HepG2 (cell line): ENCODE data around the gene CHRM5. TPM values are rescaled to one million over a fixed set of nuclear protein-coding genes. Genes with fewer than 3 reads are reported as not detected.
"Not testable (repeated sequence)": the region's sequence is repeated elsewhere in the genome, so short reads cannot be mapped to it uniquely, and the experiment has no call there.

ENCODE experiments used
- ATAC-seq: fragments of 200-7000 bp; cut with Tn5 transposase; 3 replicates; pipeline ENCODE4 v1.9.1; 2020; ENCODE audit warnings: mild to moderate bottlenecking, moderate library complexity
- BruUV-seq: library from RNA; stranded (reverse); fragments of 400-500 nt; replicated peaks from 2 replicates; lab custom pipeline; 2021; lab: Mats Ljungman, UMichigan
- CTCF ChIA-PET: fragments of 300-600 bp; formaldehyde crosslinking; extraction: SDS; loops from one replicate; lab custom pipeline; 2021; ENCODE audit warnings: low total read pairs, inconsistent platforms, low intra/inter-chr PET ratio; lab: Yijun Ruan, JAX
- POLR2A ChIA-PET: fragments of 350-600 bp; sonication (Branson Sonifier 250); formaldehyde crosslinking; loops from one replicate; lab custom pipeline; 2020; ENCODE audit warnings: antibody characterized with exemption, inconsistent platforms; lab: Yijun Ruan, JAX
- DNase-seq: peaks from one replicate; pipeline ENCODE4 v3.0.0-alpha.2; 2015; ENCODE audit warnings: low spot score
- FAIRE-seq: peaks from 3 replicates; lab custom pipeline; 2011; peaks lifted over from hg19 to GRCh38; lab: Jason Lieb, UNC
- H2AFZ ChIP-seq: one replicate; pipeline ENCODE4 v1.6.1; 2011; ENCODE audit warnings: low read length, inconsistent platforms
- H3K27ac ChIP-seq: fragments of 300-600 bp; 3 replicates; pipeline ENCODE4 v1.8.0; 2011; ENCODE audit warnings: mixed run types, mild to moderate bottlenecking, mixed read lengths, low read length, inconsistent platforms; ENCODE audit not compliant: insufficient read depth; ENCODE audit errors: extremely low read length
- H3K27me3 ChIP-seq, 2 experiments: fragments of 200-600 bp in 1 of 2; 2 replicates in 1 of 2; 3 replicates in 1 of 2; pipeline versions ENCODE4 v1.6.0 to v1.8.0; 2011; ENCODE audit warnings: low read length in 2 of 2, mild to moderate bottlenecking in 2 of 2, moderate library complexity in 2 of 2, inconsistent platforms in 1 of 2; ENCODE audit not compliant: insufficient read depth in 2 of 2, control insufficient read depth in 1 of 2
- H3K36me3 ChIP-seq, 2 experiments: fragments of 200-600 bp in 1 of 2; replicated peaks in 1 of 2; 2 replicates in 1 of 2; 3 replicates in 1 of 2; pipeline versions ENCODE4 v1.5.1 to v1.8.0; 2011; ENCODE audit warnings: low read length in 2 of 2, inconsistent platforms in 1 of 2; ENCODE audit not compliant: insufficient read depth in 2 of 2, control insufficient read depth in 1 of 2
- H3K4me1 ChIP-seq: 2 replicates; pipeline ENCODE4 v1.5.1; 2012; ENCODE audit warnings: low read length, inconsistent platforms; ENCODE audit not compliant: insufficient read depth
- H3K4me2 ChIP-seq: 2 replicates; pipeline ENCODE4 v1.6.0; 2011; ENCODE audit warnings: low read depth, low read length, inconsistent platforms
- H3K4me3 ChIP-seq, 3 experiments: fragments of 200-600 bp in 1 of 3; sonication (generic), shearing (Covaris generic) in 1 of 3; replicated peaks in 1 of 3; 2 replicates each; pipeline ENCODE4 v1.5.1; 2011 to 2016; ENCODE audit warnings: low read length in 3 of 3, inconsistent platforms in 2 of 3, low read depth in 2 of 3, mild to moderate bottlenecking in 2 of 3, control low read depth in 1 of 3, mixed read lengths in 1 of 3; ENCODE audit not compliant: insufficient read depth in 1 of 3
- H3K79me2 ChIP-seq: one replicate; pipeline ENCODE4 v1.6.1; 2011; ENCODE audit warnings: low read length, inconsistent platforms; ENCODE audit not compliant: insufficient read depth
- H3K9ac ChIP-seq: 2 replicates; pipeline ENCODE4 v1.6.0; 2011; ENCODE audit warnings: mild to moderate bottlenecking, low read depth, low read length, inconsistent platforms; ENCODE audit not compliant: insufficient read depth
- H3K9me3 ChIP-seq: 2 replicates; pipeline ENCODE4 v1.5.1; 2012; ENCODE audit warnings: mild to moderate bottlenecking, low read length
- H4K20me1 ChIP-seq: 2 replicates; pipeline ENCODE4 v1.6.0; 2011; ENCODE audit warnings: inconsistent platforms, mild to moderate bottlenecking, low read length, moderate library complexity; ENCODE audit not compliant: insufficient read depth
- FOSL2 ChIP-seq: sonication (generic); formaldehyde crosslinking; IDR thresholded peaks from 2 replicates; pipeline ENCODE4 v1.4.0; 2020; ENCODE audit warnings: missing genetic modification reagents
- HDAC6 ChIP-seq: fragments of 200-600 bp; sonication (generic); IDR thresholded peaks from 2 replicates; pipeline ENCODE4 v1.7.0; 2017; ENCODE audit warnings: mild to moderate bottlenecking, antibody characterized with exemption, low read length, low read depth
- ISL2 ChIP-seq: sonication (generic); formaldehyde crosslinking; IDR thresholded peaks from 2 replicates; pipeline ENCODE4 v1.5.0; 2020; ENCODE audit warnings: missing genetic modification reagents
- NKX3-1 ChIP-seq: sonication (generic); formaldehyde crosslinking; IDR thresholded peaks from 2 replicates; pipeline ENCODE4 v1.5.0; 2020; ENCODE audit warnings: missing genetic modification reagents
- SIN3B ChIP-seq: fragments of 150-350 bp; IDR thresholded peaks from 2 replicates; pipeline ENCODE4 v1.6.1; 2014; ENCODE audit warnings: low read length
- SP140L ChIP-seq: sonication (generic); formaldehyde crosslinking; IDR thresholded peaks from 2 replicates; pipeline ENCODE4 v1.4.0; 2020; ENCODE audit warnings: missing genetic modification reagents, borderline replicate concordance
- ZNF503 ChIP-seq: sonication (generic); formaldehyde crosslinking; IDR thresholded peaks from 2 replicates; pipeline ENCODE4 v1.4.0; 2020; ENCODE audit warnings: missing genetic modification reagents
- ZNF781 ChIP-seq: sonication (generic); formaldehyde crosslinking; IDR thresholded peaks from 2 replicates; pipeline ENCODE4 v1.5.1; 2020; ENCODE audit warnings: borderline replicate concordance, mild to moderate bottlenecking, missing genetic modification reagents; ENCODE audit errors: not compliant biosample characterization
- WGBS: methylation state at CpG from one replicate; pipeline ENCODE4 v1.1.6; 2017; ENCODE audit warnings: low lambda C conversion rate; 5-methylcytosine and 5-hydroxymethylcytosine counted together
- in situ Hi-C: cut with HindIII; loops from 2 replicates; pipeline ENCODE4 v1.10.0; 2017; ENCODE audit warnings: low pct_unique_long_range_greater_than_20kb; ENCODE audit not compliant: extremely low pct_ligation_motif_present
- intact Hi-C: fragments of 100-400 bp; cut with micrococcal nuclease; formaldehyde crosslinking; loops from one replicate; pipeline ENCODE4 v1.10.0; 2022; ENCODE audit not compliant: unreplicated experiment
- polyA plus RNA-seq, 8 experiments: library from polyadenylated mRNA; depleted of rRNA in 3 of 8; stranded (reverse) in 7 of 8; unstranded in 1 of 8; fragments of >200 nt; fragmentation: Illumina TruSeq in 4 of 8; extraction: Trizol in 4 of 8; gene quantifications; 2 replicates each; pipeline versions ENCODE4 v1.2.1 to v1.2.3, GENCODE V29; 2011 to 2016; ENCODE audit warnings: low read depth in 4 of 8, missing spikeins in 1 of 8, mixed read lengths in 1 of 8; ENCODE audit not compliant: insufficient read depth in 1 of 8
- total RNA-seq, 5 experiments: library from RNA; depleted of rRNA; stranded (reverse); fragments of >200 nt; fragmentation: Illumina TruSeq; extraction: Trizol; gene quantifications; 2 replicates each; pipeline ENCODE4 v1.2.3, GENCODE V29; 2016; ENCODE audit warnings: low read depth in 1 of 5
- TF ChIP-seq, protein P1 (sequence below): sonication (generic); formaldehyde crosslinking; IDR thresholded peaks from 2 replicates; pipeline ENCODE4 v1.9.0; 2022; ENCODE audit warnings: missing genetic modification reagents, mild to moderate bottlenecking, borderline replicate concordance

CHRM5 gene
- total and polyA plus RNA-seq, 2 of the 13 experiments (the other 11 are each of a cell fraction or from before 2014, with no cell fraction given) = not detected

GRCh38 chr15:34049112-34049511 lies 80.8 kb downstream of the CHRM5 start:
- no peaks in the 10 kb centered on the region for H4K20me1 ChIP-seq
- TF ChIP-seq FOSL2 (0 out of 2 replicates have a peak, but pooled peaks have one; percentile 28), SIN3B (no peak), HDAC6 (no peak), ZNF503 (CRISPR knock-in tag) (no peak), ISL2 (CRISPR knock-in tag) (no peak), SP140L (CRISPR knock-in tag) (no peak), ZNF781 (CRISPR knock-in tag) (no peak), NKX3-1 (CRISPR knock-in tag) (no peak)
- TF ChIP-seq, protein P1, sequence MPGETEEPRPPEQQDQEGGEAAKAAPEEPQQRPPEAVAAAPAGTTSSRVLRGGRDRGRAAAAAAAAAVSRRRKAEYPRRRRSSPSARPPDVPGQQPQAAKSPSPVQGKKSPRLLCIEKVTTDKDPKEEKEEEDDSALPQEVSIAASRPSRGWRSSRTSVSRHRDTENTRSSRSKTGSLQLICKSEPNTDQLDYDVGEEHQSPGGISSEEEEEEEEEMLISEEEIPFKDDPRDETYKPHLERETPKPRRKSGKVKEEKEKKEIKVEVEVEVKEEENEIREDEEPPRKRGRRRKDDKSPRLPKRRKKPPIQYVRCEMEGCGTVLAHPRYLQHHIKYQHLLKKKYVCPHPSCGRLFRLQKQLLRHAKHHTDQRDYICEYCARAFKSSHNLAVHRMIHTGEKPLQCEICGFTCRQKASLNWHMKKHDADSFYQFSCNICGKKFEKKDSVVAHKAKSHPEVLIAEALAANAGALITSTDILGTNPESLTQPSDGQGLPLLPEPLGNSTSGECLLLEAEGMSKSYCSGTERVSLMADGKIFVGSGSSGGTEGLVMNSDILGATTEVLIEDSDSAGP (CRISPR knock-in tag) = no peak
- 49% methylated on average over 2 of the region's 2 CpGs for WGBS
- no peak overlapping the region for H3K9ac ChIP-seq
- H3K27me3 ChIP-seq = no peaks in the 10 kb centered on the region; a peak in 1 of 5 replicates
- peaks cover 10% of the 10 kb centered on the region for H3K4me1 ChIP-seq
- H3K79me2 ChIP-seq = no peaks in the 10 kb centered on the region
- no peak for DNase-seq
- ChIA-PET CTCF (no interaction called here), POLR2A (no interaction called here)
- BruUV-seq = no TSS peak
- intact Hi-C loops = no loop called here
- no peak overlapping the region for H2AFZ ChIP-seq
- no peaks in the 10 kb centered on the region for H3K36me3 ChIP-seq
- peaks cover 15% of the 10 kb centered on the region; the same call in 1 of the 2 replicates for H3K9me3 ChIP-seq
- in situ Hi-C loops = no loop called here
- no peak overlapping the region for H3K27ac ChIP-seq
- no peak overlapping the region for H3K4me2 ChIP-seq
- no peak overlapping the region for H3K4me3 ChIP-seq
- FAIRE-seq = no peak
- no peak for ATAC-seq

DNA sequence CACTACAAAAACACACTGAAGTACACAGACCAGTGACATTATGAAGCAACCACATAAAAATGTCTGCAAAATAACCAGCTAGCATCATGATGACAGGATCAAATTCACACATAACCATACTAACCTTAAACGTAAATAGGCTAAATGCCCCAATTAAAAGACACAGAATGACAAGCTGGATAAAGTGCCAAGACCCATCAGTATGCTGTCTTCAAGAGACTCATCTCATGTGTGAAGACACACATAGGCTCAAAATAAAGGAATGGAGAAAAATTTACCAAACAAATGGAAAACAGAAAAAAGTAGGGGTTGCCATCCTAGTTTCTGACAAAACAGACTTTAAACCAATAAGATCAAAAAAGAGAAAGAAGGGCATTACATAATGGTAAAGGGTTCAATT lies 82.1 kb downstream of the CHRM5 start:
- H3K79me2 ChIP-seq, BruUV-seq, intact Hi-C loops, H4K20me1 ChIP-seq, H3K27me3 ChIP-seq, H3K27ac ChIP-seq, H3K36me3 ChIP-seq, H3K4me1 ChIP-seq, ATAC-seq, H2AFZ ChIP-seq, H3K4me3 ChIP-seq, FAIRE-seq, DNase-seq, POLR2A ChIA-PET, CTCF ChIA-PET, H3K4me2 ChIP-seq, H3K9ac ChIP-seq: not testable (repeated sequence)
- WGBS = 0% methylated on average over 1 of the region's 1 CpG
- in situ Hi-C loops = loop anchor here (25.0 kb wide), 2 partner anchors 312 to 537 kb away; partner anchors contain the start of genes GOLGA8B and LPCAT4
- H3K9me3 ChIP-seq = peaks cover 15% of the 10 kb centered on the region; the same call in 1 of the 2 replicates
